ENCODE results near the gene CEP192.
"Not testable (repeated sequence)": the region's sequence is repeated elsewhere in the genome, so short reads cannot be mapped to it uniquely, and the experiment has no call there.

CEP192 gene

DNA sequence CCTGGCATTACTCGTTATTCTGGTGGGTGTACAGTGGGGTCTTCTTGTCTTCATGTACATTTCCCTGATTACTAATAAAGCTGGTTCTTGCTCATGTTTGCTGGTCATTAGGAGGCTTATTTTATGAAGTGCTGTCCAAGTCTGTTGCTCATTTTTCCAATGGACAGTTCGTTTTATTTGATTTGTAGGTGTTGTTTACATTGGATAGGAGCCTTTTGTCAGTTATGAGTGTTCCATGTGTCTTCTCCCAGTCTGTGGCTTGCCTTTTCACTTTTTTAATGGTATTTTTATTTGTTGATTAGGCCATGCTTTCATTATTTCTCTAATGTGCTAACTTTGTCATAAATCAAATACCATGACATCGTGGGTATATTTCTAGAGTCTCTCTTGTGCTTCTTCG is 51.9 kb downstream of the CEP192 start:
- no peaks in the 10 kb centered on the region for H3K36me3 ChIP-seq (ENCODE audit: control insufficient read depth, insufficient read depth, low read length)

DNA sequence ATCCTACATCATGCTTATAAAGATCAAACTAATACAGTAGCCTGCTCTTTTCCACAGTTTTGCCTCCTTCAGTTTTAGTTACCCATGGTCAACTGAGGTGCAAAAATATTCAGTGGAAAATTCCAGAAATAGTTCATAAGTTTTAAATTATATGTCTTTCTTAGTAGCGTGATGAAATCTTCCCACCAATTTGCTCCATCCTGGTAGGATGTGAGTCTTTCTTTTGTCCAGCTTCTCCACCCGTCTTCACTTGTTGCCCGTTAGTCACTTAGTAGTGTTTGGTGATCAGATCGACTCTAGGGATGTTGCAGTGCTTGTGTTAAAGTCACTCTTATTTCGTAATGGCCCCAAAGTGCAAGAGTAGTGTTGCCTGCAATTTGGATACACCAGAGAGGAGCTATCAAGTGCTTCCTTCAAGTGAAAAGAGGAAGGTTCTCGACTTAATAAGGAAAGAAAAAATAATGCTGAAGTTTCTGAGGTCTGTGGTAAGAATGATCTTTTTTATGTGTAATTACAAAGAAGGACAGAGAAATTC is 57.0 kb downstream of the CEP192 start:
- H3K36me3 ChIP-seq (ENCODE audit: control insufficient read depth, insufficient read depth, low read length): peaks cover 3% of the 10 kb centered on the region
- no peak overlapping the region for H3K9ac ChIP-seq (ENCODE audit: low read depth, low read length)
- H3K4me1 ChIP-seq (ENCODE audit: control insufficient read depth, insufficient read depth, low read length): no peaks in the 10 kb centered on the region

More for the DNA sequence above, 51.9 kb downstream of the CEP192 start:
- Histone ChIP-seq H3K27me3 (ENCODE audit: control insufficient read depth, insufficient read depth, low read length) (no peaks in the 10 kb centered on the region), H3K4me3 (ENCODE audit: low read depth, low read length) (no peak overlapping the region), H3K9me3 (ENCODE audit: control insufficient read depth, insufficient read depth, low read length) (no peaks in the 10 kb centered on the region), H3K9ac (ENCODE audit: low read depth, low read length) (no peak overlapping the region), H3K4me1 (ENCODE audit: control insufficient read depth, insufficient read depth, low read length) (no peaks in the 10 kb centered on the region)

DNA sequence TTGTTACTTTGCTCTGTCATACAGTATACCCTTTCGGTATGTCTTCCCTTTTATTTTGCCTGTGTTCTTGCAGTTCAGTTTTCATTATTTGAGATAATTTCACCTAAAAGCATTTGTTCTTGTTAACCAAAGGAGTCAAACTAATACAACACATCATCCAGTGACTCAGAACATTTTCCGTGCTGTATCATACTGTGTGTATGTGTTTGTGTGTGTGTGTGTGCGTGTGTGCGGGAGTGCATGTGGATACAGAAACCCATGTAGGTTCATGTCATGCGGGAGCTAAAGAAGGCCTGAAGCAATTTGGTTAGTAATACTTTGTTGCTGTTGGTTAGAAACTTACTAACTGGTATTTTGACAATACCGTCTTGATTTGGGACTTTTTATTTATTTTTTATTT is 60.0 kb downstream of the CEP192 start:
- no peaks in the 10 kb centered on the region for H3K27me3 ChIP-seq (ENCODE audit: control insufficient read depth, insufficient read depth, low read length)
- H3K9me3 ChIP-seq (ENCODE audit: control insufficient read depth, insufficient read depth, low read length): no peaks in the 10 kb centered on the region
- no peak overlapping the region for H3K4me3 ChIP-seq (ENCODE audit: low read depth, low read length)
- peaks cover 3% of the 10 kb centered on the region for H3K36me3 ChIP-seq (ENCODE audit: control insufficient read depth, insufficient read depth, low read length)
- H3K4me1 ChIP-seq (ENCODE audit: control insufficient read depth, insufficient read depth, low read length): no peaks in the 10 kb centered on the region
- H3K9ac ChIP-seq (ENCODE audit: low read depth, low read length): no peak overlapping the region

More for the DNA sequence above, 57.0 kb downstream of the CEP192 start:
- no peak overlapping the region for H3K4me3 ChIP-seq (ENCODE audit: low read depth, low read length)
- H3K9me3 ChIP-seq (ENCODE audit: control insufficient read depth, insufficient read depth, low read length): no peaks in the 10 kb centered on the region
- H3K27me3 ChIP-seq (ENCODE audit: control insufficient read depth, insufficient read depth, low read length): no peaks in the 10 kb centered on the region

DNA sequence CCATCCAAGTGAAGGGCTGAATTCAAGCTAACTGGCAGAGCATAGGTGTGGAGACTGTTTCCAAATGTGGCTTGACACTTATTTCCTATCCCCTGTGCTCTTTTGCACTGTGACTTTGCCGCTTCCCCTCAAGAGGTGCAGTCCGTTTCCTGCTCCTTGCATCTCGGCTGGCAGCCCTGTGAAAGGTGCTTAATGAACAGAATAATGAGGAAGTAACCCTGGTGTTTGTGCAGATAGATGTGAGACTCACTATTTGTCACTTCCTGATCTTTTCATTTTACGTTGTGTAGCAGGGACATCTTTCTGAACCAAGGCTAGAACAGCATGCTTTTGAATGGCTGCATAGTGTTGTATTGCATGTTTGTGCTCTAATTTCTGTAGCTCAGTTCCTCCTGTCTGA is 60.8 kb downstream of the CEP192 start:
- Histone ChIP-seq H3K9ac (ENCODE audit: low read depth, low read length) (no peak overlapping the region), H3K36me3 (ENCODE audit: control insufficient read depth, insufficient read depth, low read length) (peaks cover 3% of the 10 kb centered on the region), H3K4me3 (ENCODE audit: low read depth, low read length) (no peak overlapping the region)

DNA sequence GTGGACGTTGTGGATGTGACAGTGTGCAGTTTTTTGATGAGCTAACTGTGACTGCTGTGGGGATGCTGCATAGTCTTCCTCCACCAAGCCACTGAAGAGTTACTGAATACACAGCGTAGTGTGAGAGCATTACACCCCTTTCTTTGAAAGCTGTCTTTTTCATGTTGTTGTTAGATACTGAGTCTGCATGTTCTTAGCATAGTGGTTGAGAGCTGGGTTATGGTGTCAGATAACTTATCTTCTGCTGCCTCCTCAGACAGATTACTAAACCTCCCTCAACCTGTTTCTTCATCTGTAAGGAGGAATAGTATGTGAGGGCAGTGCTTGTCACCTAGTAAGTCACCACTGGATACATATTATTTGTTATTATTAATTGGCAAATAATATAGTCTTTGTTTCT is 63.2 kb downstream of the CEP192 start:
- peaks cover 3% of the 10 kb centered on the region for H3K36me3 ChIP-seq (ENCODE audit: control insufficient read depth, insufficient read depth, low read length)
- H3K4me1 ChIP-seq (ENCODE audit: control insufficient read depth, insufficient read depth, low read length): no peaks in the 10 kb centered on the region
- H3K9me3 ChIP-seq (ENCODE audit: control insufficient read depth, insufficient read depth, low read length): no peaks in the 10 kb centered on the region
- H3K4me3 ChIP-seq (ENCODE audit: low read depth, low read length): no peak overlapping the region
- no peak overlapping the region for H3K9ac ChIP-seq (ENCODE audit: low read depth, low read length)
- no peaks in the 10 kb centered on the region for H3K27me3 ChIP-seq (ENCODE audit: control insufficient read depth, insufficient read depth, low read length)

More for the DNA sequence above, 60.8 kb downstream of the CEP192 start:
- Histone ChIP-seq H3K27me3 (ENCODE audit: control insufficient read depth, insufficient read depth, low read length) (no peaks in the 10 kb centered on the region), H3K4me1 (ENCODE audit: control insufficient read depth, insufficient read depth, low read length) (no peaks in the 10 kb centered on the region), H3K9me3 (ENCODE audit: control insufficient read depth, insufficient read depth, low read length) (no peaks in the 10 kb centered on the region)

DNA sequence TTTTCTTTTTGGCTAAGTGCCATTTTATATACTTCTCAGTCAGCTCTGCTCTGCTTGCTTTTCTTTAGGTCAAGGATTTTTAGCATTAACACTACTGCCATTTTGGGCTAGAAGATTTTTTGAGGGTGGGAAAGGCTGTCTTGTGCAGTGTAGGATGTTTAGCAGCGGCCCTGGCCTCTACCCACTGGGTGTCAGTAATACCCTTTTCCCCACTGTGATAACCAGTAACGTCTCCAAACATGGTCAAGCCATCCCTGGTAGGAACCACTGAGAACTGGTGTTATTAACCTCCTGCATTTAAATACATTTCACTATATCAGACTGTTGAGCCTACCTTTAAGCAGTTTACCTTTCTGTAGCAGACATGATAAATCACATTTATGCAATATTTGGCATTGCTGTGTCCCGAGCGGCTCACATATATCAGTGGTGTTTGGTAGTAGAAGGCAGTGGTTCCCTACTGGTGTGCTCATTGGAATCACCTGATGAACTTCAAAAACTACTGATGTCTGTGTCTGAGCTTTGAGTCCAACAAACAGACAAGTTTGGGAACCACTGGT is 70.5 kb downstream of the CEP192 start:
- Histone ChIP-seq H3K9me3 (ENCODE audit: control insufficient read depth, insufficient read depth, low read length) (no peaks in the 10 kb centered on the region), H3K4me3 (ENCODE audit: low read depth, low read length) (no peak overlapping the region), H3K36me3 (ENCODE audit: control insufficient read depth, insufficient read depth, low read length) (no peaks in the 10 kb centered on the region), H3K9ac (ENCODE audit: low read depth, low read length) (no peak overlapping the region), H3K27me3 (ENCODE audit: control insufficient read depth, insufficient read depth, low read length) (no peaks in the 10 kb centered on the region), H3K4me1 (ENCODE audit: control insufficient read depth, insufficient read depth, low read length) (peaks cover 3% of the 10 kb centered on the region)

DNA sequence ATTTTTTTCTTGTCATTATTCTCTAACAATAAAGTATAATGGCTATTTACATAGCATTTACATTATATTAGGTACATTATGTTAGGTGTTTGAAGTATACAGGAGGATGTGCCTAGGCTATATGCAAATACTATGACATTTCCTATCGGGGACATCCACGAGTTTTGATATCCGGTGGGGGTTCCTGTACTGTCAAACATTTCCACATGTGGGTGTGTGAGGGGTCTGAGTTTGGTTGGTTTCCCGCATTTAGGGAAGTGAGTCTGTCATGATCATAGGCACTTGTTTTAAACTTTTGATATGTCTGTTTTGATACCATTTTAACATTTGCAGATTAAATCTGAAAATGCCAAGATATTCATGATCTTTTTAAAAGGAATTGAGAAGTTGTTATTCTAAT is 76.0 kb downstream of the CEP192 start:
- H3K9me3 ChIP-seq (ENCODE audit: control insufficient read depth, insufficient read depth, low read length): no peaks in the 10 kb centered on the region
- peaks cover 4% of the 10 kb centered on the region for H3K36me3 ChIP-seq (ENCODE audit: control insufficient read depth, insufficient read depth, low read length)
- H3K9ac ChIP-seq (ENCODE audit: low read depth, low read length): no peak overlapping the region
- H3K4me1 ChIP-seq (ENCODE audit: control insufficient read depth, insufficient read depth, low read length): peaks cover 4% of the 10 kb centered on the region
- no peaks in the 10 kb centered on the region for H3K27me3 ChIP-seq (ENCODE audit: control insufficient read depth, insufficient read depth, low read length)
- no peak overlapping the region for H3K4me3 ChIP-seq (ENCODE audit: low read depth, low read length)

DNA sequence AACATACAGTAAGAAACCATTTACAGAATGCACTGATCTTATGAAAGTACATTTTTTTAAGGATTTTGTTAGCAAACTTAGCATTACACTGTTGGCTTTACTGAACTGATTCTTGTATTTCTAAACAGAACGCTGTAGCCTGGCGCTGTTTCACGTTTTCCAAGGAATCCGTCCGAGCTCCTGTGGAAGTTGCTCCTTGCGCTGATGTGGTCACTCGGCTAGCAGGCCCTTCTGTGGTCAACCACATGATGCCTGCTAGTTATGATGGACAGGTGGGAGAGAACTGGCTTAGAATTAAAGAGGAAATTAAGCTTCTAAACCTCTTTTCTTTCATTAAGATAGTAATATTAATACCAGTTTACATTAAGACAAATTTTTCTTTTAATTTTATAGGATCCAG is 76.8 kb downstream of the CEP192 start:
- H3K9ac ChIP-seq (ENCODE audit: low read depth, low read length): no peak overlapping the region
- no peak overlapping the region for H3K4me3 ChIP-seq (ENCODE audit: low read depth, low read length)
- peaks cover 9% of the 10 kb centered on the region for H3K36me3 ChIP-seq (ENCODE audit: control insufficient read depth, insufficient read depth, low read length)
- peaks cover 4% of the 10 kb centered on the region for H3K4me1 ChIP-seq (ENCODE audit: control insufficient read depth, insufficient read depth, low read length)
- H3K9me3 ChIP-seq (ENCODE audit: control insufficient read depth, insufficient read depth, low read length): no peaks in the 10 kb centered on the region
- H3K27me3 ChIP-seq (ENCODE audit: control insufficient read depth, insufficient read depth, low read length): no peaks in the 10 kb centered on the region

DNA sequence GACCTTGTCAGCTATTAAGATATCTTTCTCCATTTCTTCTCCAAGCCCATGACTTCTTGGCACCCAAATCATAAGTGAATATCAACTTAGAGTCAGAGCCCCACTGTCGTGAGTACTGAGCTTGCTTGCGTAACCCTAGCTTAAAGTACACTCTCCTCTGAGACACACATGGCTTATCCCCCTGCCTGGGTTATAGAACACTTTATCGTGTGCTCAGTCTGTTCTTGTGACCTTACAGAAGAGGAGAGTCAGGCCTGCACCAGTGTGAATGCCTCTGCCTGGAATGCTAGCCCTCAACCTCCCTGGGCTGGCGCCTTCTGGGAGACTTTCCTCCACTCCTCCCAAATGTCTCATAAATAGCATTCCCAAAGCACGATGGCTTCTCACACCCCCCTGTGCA is 79.3 kb downstream of the CEP192 start:
- Histone ChIP-seq H3K36me3 (ENCODE audit: control insufficient read depth, insufficient read depth, low read length) (peaks cover 9% of the 10 kb centered on the region), H3K9me3 (ENCODE audit: control insufficient read depth, insufficient read depth, low read length) (no peaks in the 10 kb centered on the region), H3K4me1 (ENCODE audit: control insufficient read depth, insufficient read depth, low read length) (peaks cover 4% of the 10 kb centered on the region), H3K4me3 (ENCODE audit: low read depth, low read length) (no peak overlapping the region), H3K27me3 (ENCODE audit: control insufficient read depth, insufficient read depth, low read length) (no peaks in the 10 kb centered on the region), H3K9ac (ENCODE audit: low read depth, low read length) (no peak overlapping the region)

DNA sequence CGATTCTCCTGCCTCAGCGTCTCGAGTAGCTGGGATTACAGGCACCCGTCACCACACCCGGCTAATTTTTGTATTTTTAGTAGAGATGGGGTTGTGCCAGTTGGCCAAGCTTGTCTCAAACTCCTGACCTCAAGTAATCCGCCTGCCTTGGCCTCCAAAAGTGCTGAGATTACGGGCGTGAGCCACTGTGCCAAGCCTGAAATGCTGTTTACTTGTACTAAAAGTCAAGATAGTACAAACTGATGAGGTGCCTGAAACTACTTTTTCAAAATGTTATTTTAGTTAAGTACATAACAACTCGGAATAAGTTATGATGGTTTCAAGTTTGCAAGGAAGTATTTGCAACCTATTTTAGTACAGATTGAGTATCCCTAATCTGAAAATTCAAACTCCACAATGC is 85.7 kb downstream of the CEP192 start:
- no peaks in the 10 kb centered on the region for H3K4me1 ChIP-seq (ENCODE audit: control insufficient read depth, insufficient read depth, low read length)
- no peak overlapping the region for H3K4me3 ChIP-seq (ENCODE audit: low read depth, low read length)
- no peaks in the 10 kb centered on the region for H3K27me3 ChIP-seq (ENCODE audit: control insufficient read depth, insufficient read depth, low read length)
- H3K9me3 ChIP-seq (ENCODE audit: control insufficient read depth, insufficient read depth, low read length): no peaks in the 10 kb centered on the region
- peaks cover 10% of the 10 kb centered on the region for H3K36me3 ChIP-seq (ENCODE audit: control insufficient read depth, insufficient read depth, low read length)
- no peak overlapping the region for H3K9ac ChIP-seq (ENCODE audit: low read depth, low read length)

DNA sequence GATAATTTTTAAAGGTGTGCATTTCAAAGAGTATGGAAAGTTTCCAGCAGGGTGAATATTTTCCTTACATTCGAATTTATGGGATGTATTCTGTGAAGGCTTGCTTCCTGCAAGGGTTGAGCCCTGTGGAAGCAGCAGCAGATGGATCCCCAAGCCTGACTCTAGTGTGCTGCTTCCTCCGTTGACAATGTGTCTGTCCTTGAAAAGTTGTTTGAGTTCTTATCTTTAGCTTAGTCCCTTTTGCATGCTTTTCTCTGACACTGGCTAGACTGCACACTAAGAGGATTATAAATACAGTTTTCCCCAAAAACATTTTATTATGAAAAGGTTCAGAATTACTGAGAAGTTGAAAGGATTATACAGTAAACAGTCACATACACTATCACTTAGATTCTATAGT is 86.3 kb downstream of the CEP192 start:
- H3K9ac ChIP-seq (ENCODE audit: low read depth, low read length): no peak overlapping the region
- no peaks in the 10 kb centered on the region for H3K9me3 ChIP-seq (ENCODE audit: control insufficient read depth, insufficient read depth, low read length)
- no peaks in the 10 kb centered on the region for H3K27me3 ChIP-seq (ENCODE audit: control insufficient read depth, insufficient read depth, low read length)
- peaks cover 10% of the 10 kb centered on the region for H3K36me3 ChIP-seq (ENCODE audit: control insufficient read depth, insufficient read depth, low read length)
- no peak overlapping the region for H3K4me3 ChIP-seq (ENCODE audit: low read depth, low read length)
- H3K4me1 ChIP-seq (ENCODE audit: control insufficient read depth, insufficient read depth, low read length): no peaks in the 10 kb centered on the region

DNA sequence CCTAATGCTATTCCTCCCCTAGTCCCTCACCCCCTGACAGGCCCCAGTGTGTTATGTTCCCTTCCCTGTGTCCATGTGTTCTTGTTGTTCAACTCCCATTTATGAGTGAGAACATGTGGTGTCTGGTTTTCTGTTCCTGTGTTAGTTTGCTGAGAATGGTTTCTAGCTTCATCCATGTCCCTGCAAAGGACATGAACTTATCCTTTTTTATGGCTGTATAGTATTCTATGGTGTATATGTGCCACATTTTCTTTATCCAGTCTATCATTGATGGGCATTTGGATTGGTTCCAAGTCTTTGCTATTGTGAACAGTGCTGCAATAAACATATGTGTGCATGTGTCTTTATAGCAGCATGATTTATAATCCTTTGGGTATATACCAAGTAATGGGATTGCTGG is 86.9 kb downstream of the CEP192 start:
- not testable (repeated sequence) for H3K4me3 ChIP-seq (ENCODE audit: low read depth, low read length); H3K4me1 ChIP-seq (ENCODE audit: control insufficient read depth, insufficient read depth, low read length); H3K9ac ChIP-seq (ENCODE audit: low read depth, low read length); H3K36me3 ChIP-seq (ENCODE audit: control insufficient read depth, insufficient read depth, low read length); H3K27me3 ChIP-seq (ENCODE audit: control insufficient read depth, insufficient read depth, low read length); H3K9me3 ChIP-seq (ENCODE audit: control insufficient read depth, insufficient read depth, low read length)
